IMR-90 (cell line): ENCODE measurements around the gene LRRC8E.

ENCODE experiments used
- BHLHE40 ChIP-seq: fragments of 150-350 bp; IDR thresholded peaks from 2 replicates; pipeline ENCODE4 v1.6.1; 2016; ENCODE audit warnings: mild to moderate bottlenecking, low read depth, low read length
- CEBPB ChIP-seq: IDR thresholded peaks from 2 replicates; pipeline ENCODE4 v1.6.1; 2012; ENCODE audit warnings: low read depth, low read length, improper control_type of control experiment
- CHD1 ChIP-seq: IDR thresholded peaks from 2 replicates; pipeline ENCODE4 v1.6.1; 2012; ENCODE audit warnings: low read depth, low read length, improper control_type of control experiment
- CTCF ChIP-seq: conservative IDR thresholded peaks from 2 replicates; pipeline ENCODE4 v1.5.1; 2012; ENCODE audit warnings: mild to moderate bottlenecking, low read depth, low read length, improper control_type of control experiment
- FOS ChIP-seq: fragments of 150-350 bp; IDR thresholded peaks from 2 replicates; pipeline ENCODE4 v1.6.1; 2016; ENCODE audit warnings: low read depth, low read length
- MAZ ChIP-seq: IDR thresholded peaks from 2 replicates; pipeline ENCODE4 v1.6.1; 2012; ENCODE audit warnings: low read depth, mild to moderate bottlenecking, low read length, improper control_type of control experiment, moderate library complexity, borderline replicate concordance
- MXI1 ChIP-seq: IDR thresholded peaks from 2 replicates; pipeline ENCODE4 v1.6.1; 2012; ENCODE audit warnings: low read depth, mild to moderate bottlenecking, low read length, moderate library complexity, borderline replicate concordance
- POLR2A ChIP-seq: IDR thresholded peaks from 2 replicates; pipeline ENCODE4 v1.6.1; 2012; ENCODE audit warnings: mild to moderate bottlenecking, low read depth, low read length
- RCOR1 ChIP-seq: IDR thresholded peaks from 2 replicates; pipeline ENCODE4 v1.6.1; 2012; ENCODE audit warnings: mild to moderate bottlenecking, low read length, improper control_type of control experiment; ENCODE audit not compliant: insufficient replicate concordance
- RFX5 ChIP-seq: IDR thresholded peaks from 2 replicates; pipeline ENCODE4 v1.8.0; 2012; ENCODE audit warnings: low read depth, mild to moderate bottlenecking, low read length, moderate library complexity
- SMC3 ChIP-seq: fragments of 150-350 bp; IDR thresholded peaks from 2 replicates; pipeline ENCODE4 v1.6.1; 2016; ENCODE audit warnings: low read depth, mild to moderate bottlenecking, antibody characterized with exemption, low read length, moderate library complexity
- USF2 ChIP-seq: fragments of 150-350 bp; IDR thresholded peaks from 2 replicates; pipeline ENCODE4 v1.6.1; 2017; ENCODE audit warnings: mild to moderate bottlenecking, antibody characterized with exemption, low read length, low read depth

GRCh38 chr19:7879836-7880235 is 8.5 kb upstream of the LRRC8E start:
- TF ChIP-seq CTCF = no peak
- TF ChIP-seq USF2 = no peak
- TF ChIP-seq RCOR1 = no peak
- TF ChIP-seq MAZ = no peak
- TF ChIP-seq POLR2A = no peak
- TF ChIP-seq CHD1 = no peak
- TF ChIP-seq SMC3 = no peak
- no peak for TF ChIP-seq RFX5
- no peak for TF ChIP-seq MXI1
- no peak for TF ChIP-seq CEBPB
- TF ChIP-seq BHLHE40 = no peak
- TF ChIP-seq FOS = no peak
